Activated gamma-delta T cell treated with anti-CD3 and anti-CD28 coated beads, Interleukin-2, amount 50 U/mL, for 16 hours (primary cell): ENCODE data around the gene POLR3GL.

Source experiments
- DNase-seq: peaks from one replicate; pipeline ENCODE4 v3.0.0-alpha.2; 2020; ENCODE audit warnings: low read depth

POLR3GL gene

DNA sequence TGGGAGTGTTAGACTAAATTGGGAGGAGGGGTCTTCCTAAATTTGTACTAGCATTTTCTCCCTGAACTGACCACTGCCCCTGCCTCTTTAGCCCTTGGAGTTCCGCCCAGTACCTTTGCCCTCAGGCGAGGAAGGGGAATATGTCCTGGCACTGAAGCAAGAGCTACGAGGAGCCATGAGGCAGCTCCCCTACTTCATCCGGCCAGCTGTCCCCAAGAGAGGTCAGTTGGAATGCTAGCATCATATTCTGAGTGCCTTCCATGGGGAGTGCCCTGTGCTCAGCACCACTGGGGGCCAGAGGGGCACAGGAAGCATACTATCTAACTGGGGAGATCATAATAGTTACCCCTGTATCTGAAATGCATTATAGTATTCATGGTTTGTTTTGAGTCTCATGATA is 10.7 kb downstream of the POLR3GL start:
- no peak for DNase-seq

DNA sequence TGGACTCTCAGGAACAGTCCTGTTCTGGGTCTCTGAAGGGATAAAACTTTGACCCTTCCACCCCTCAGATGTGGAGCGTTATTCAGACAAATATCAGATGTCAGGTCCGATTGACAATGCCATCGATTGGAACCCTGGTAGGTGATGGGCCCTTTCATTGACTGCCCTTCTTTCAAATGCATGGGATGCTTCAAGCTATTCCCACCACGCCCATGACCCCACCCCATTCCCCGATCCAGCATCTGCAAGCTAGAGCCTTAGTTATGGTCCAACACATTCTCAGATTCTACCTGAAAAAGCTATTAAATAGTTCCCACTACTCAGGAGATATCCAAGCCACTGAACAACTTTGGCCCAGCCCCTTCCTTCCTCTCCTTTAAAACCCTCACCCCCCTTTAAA is 12.5 kb downstream of the POLR3GL start:
- DNase-seq, result no peak

DNA sequence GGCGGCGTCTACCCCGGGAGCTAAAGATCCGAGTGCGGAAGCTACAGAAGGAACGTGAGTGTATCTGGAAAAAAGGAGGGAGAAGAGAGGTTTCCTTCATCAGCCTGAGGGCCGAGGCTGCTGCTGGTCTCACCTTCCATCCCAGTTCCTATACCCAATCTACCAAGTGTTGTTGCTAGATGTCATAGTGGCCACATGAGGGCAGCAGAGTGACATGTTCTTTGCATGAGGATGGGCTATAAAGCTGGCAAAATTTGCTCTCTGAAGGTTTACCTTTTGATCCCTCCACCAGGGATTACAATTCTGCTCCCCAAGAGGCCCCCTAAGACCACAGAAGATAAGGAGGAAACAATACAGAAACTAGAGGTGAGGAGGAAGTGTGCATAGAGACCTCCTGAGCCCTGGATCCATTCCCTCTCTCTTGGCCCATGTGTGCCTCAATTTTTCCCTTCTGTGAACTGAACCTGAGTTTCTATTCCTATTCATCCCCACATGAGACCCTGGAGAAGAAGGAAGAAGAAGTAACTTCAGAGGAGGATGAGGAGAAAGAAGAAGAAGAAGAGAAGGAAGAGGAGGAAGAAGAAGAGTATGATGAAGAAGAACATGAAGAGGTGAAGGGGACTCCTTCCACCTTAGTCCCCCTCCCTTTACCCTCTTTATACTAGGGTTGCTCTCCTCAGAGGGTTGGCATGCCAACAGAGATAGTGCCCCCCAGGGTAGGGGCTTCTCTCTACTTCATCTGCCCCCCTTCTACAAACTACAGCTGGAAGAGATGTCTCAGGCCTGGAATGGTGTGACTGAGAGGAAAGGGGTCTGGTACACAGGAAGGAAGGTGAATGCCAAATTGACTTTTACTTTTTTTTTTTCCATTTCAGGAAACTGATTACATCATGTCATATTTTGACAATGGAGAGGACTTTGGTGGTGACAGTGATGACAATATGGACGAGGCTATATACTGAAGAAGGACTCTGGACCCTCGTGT is 13.3 kb downstream of the POLR3GL start:
- DNase-seq, result peak; percentile 57

DNA sequence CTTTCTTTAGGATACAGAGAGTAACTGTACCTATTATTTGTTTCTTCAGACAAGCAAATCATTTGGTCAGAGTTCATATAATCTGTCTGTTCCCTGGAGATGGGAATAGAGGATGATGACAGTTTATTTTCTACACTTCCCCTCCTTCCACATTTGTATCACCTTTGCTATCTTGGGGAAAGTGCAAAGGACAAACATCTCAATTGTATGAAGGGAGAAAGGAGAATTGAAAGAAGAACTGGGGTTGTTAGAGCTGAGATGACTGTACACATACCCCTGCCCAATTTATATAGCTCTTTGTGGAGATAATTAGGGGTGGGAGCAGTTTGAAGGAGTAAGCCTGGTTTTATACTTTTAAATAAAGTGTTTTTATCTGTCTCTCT is 14.0 kb downstream of the POLR3GL start:
- DNase-seq, result no peak

DNA sequence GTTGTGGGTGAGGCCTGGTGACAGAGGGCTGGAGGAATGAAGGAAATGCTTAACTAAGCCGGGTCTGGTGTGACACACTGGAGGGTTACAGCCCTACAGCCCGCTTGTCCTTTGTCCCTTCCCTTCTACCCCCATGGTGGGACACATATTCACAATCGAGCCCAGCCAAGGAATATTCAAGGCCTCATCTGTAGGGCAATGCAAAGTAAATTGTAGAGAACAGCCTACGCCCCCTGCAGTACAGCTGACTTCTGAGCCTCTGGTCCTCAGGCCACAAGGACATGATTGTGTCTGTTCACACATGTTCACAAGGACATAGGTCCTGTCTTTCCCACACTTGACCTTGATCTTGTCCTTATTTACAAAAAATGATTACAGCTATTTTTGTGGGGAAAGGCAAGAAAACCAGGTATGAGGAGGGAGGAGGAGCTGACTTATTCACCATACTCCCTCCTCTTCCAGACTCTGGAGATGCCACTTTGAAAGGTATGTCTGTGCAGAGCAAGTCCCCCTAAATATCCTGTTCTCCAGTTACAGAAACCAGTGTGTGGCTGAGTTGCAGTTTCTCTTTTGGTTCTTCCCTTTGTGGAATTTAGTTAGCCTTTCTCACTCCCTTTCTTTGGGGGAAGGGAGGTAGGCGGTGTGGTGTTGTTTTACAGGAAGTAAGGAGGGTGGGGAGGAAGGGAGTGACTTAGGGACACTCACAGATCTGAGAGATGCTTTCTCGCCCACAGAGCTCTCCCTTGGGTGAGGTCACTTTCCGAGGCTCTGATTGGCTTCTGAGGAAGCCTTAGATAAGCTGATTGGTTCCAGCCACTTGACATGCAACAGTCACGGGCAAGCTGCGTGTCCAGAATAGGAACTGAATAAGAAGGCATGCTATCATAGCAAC is 14.6 kb downstream of the POLR3GL start:
- peak; percentile 58 for DNase-seq

DNA sequence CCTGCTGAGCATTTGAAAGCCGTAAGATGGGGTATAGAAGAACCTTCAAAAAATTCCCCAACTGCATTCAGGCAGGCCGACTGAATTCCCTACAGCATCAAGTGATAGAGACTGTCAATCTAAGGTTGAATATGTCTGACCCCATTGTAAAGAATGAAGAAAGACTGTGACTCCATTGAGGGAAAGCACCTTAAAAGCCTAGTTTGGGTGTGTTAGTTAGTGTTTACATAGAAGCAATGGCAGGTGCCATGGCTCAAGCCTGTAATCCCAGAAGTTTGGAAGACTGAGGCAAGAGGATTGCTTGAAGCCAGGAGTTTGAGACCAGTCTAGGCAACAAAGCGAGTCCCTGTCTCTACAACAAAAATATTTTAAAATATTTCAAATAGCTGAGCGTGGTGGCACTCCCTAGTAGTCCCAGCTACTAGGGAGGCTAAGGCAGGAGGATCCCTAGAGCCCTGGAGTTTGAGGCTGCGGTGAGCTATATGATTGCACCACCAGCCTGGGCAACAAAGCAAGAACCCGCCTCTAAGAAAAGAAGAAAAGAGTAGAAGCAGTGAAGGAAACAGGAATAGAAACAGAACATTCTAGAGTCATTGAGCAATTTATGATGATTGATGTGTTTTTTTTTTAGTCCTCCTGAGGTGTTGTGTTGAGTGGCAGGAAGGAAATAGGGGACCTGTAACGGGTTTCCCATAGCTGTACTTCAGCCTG is 15.4 kb downstream of the POLR3GL start:
- DNase-seq, result no peak

DNA sequence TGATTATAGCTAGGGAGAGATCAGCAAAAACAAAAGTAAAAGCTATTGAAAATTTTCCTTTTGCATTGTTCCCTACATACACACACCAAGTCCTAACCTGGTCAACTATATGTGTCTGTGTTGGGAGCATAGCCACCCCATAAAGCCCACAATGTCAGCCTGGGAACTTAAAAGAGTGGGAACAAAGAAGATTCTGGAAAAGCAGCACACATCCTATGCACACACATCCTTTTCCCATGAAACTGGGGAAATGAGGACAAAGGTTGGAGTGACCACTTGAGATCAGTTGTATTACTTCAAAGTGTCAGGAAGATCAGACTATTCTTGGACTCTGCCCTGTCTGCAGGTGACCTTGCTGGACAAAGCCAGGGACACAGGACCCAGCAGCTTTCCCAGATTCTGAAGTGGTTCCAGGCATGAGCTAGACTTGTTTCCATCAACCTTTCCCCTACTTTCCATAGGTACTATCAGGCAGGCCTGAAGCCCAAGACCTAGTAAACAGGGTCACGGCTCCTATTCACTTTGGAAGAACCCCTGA is 16.0 kb downstream of the POLR3GL start:
- no peak for DNase-seq

DNA sequence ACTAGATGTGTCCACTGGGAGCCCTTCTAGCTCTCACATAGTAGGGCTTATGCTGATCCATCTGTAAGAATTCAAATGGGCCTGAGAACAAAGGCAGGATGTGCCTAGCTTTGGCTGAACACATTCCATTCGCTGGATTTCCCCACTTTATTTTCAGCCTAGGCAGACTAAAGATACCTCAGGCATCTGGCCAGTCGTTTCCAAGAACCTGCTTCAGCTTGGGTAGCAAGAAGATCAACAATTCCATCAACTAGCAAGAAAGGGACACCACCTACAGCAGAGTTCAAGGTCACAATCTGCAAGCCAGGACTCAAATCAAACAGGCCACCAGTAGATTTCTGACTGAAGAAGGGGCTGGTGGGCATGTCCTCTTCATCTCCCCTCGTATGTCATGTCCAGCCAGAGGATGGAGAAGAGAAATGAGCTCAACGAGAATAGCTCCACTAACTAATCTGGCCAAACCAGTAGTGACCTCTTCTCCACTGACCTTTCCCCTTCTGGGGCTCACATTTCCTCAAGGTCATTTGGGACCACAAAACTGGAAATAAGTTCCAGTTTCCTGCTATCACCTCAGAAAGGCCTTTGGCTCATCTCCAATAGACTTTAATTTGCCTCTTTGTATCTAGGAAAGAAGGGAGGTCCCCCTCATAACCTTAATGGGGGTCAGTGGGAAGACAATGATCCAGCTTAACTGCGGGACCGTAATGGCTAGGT is 17.7 kb downstream of the POLR3GL start:
- DNase-seq, result no peak

DNA sequence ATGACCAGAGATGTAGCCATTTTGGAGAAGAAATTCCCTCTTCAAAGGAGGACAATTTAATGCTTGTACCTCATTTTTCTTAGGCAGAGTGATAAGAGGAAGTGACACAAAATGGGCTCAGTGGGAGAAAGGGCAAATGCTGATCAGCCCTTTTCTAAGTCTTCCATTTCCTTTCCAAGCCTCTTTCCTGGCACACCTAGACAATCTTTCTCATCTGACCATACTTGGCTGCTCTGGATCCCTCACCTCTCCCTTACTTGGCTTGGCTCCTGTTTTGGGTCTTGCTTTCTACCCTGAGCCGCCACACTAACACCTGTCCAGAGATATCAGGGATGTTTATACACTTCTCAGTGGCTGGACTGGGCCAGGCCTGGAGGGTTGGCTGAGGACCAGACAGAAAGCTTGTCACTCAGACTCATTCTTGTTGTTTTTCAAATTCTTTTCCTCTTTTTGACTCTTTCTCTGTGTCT is 18.8 kb downstream of the POLR3GL start:
- no peak for DNase-seq

DNA sequence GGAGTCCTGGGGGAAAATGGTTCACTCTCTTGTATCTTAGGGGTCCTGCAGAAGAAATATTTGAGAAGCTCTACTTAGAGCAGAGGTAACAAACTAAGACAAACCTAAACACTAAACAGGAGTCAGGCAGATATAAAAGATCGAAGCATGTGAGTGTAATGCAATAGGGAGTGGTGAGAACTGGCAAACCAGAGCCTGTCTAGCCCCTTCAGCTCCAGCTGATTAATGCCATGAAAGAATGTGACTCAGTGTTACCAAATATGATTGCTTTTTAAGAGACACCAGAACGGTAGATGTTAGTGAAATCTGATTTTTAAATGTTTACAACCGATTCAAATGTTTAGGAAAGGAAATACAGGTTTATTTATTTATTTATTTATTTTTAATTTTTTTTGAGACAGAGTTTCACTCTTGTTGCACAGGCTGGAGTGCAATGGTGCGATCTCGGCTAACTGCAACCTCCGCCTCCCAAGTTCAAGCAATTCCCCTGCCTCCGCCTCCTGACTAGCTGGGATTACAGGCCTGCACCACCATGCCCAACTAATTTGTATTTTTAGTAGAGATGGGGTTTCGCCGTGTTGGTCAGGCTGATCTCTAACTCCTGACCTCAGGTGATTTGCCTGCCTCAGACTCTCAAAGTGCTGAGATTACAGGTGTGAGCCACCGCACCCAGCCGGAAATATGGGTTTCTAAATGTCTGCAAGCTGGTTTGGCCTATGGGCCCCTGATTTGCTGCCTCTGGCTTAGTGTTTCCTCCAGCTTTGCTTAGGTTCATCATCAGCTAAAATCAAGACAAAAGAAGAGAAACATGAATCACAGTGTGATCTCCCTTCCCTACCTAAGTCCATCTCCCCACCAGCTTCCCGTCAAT is 19.7 kb downstream of the POLR3GL start:
- no peak for DNase-seq

DNA sequence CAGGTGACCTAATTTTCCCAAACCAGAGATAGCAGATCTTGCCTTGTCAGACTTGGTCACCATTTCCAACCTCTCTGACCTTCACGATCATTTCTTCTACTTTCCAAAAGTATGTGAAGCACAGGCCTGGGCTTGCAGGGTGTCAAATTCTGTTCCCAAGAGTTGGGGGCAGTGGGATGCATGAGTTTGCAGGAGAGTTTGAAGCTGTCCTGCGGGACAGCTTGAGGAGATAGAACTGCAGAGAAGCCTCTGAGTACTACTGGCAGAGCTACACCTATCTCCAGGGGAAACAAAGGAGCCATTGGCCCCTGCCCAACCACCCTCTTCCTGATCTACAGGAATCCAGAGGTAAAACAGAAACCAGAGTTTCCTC is 20.6 kb downstream of the POLR3GL start:
- DNase-seq, result no peak

DNA sequence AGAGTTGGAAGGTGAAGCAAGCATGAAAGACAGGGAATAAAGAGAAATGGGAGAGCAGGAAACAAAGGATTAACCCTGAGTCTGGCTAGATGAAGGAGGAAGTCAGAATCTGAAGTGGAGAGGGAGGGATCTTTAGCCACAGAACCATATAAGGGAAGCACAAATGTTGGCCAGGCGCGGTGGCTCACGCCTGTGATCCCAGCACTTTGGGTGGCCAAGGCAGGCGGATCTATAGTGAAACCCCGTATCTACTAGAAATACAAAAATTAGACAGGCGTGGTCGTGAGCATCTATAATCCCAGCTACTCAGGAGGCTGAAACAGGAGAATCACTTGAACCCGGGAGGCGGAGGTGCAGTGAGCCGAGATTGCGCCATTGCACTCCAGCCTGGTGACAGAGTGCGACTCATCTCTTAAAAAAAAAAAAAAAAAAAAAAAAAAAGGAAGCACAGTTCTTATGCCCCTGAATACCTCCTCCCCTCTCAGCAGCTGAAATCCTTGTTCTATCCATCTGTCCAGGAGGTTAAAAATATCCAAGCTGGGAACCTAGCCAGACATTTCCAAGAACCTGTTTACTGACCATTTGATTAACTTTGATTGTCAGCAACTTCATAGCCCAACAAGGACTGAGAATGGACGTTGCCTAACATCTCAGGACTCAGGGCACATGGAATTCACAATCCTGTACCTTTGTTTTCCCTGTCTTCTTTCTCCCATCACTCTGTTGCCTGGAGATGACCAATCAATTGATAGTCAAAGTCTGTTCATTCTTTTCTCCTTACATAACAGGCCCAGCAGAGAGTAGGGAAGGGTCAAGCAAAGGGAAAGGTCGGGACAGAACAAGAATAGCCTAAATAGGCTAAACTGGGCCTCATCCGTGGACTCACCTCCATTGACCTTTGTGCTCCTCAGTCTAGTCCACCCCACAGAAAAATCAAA is 21.3 kb downstream of the POLR3GL start:
- no peak for DNase-seq

DNA sequence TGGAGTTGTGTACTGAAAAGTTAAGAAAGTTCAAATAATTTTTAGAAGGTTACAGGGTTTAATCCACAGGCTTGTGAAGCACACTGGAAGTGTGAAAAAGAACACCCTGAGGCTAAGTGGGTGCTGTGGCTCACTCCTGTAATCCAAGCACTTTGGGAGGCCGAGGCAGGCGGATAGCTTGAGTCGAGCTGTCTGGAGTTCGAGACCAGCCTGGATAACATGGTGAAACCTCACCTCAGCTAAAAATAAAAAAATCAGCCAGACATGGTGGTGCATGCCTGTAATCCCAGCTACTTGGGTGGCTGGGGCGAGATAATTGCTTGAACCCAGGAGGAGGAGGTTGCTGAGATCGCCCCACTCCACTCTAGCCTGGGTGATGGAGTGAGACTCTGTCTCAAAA is 22.1 kb downstream of the POLR3GL start:
- DNase-seq, result no peak

DNA sequence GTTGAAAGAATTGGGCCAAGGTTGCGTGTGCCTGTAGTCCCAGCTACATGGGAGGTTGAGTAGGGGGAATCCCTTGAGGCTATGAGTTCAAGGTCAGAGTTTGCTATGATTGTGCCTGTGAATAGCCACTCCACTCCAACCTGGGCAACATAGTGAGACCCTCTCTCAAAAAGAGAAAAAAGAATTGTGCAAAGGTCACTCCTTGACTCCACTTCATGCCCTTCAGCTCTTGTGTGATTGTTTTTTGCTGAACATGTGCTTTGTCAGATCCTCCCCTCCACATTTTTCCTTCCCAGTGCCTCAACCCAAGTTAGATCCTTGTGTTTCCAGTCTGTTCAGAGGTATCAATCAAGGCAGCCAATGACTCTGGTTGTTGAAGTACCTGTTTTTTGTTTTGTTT is 23.4 kb downstream of the POLR3GL start:
- DNase-seq, result no peak

DNA sequence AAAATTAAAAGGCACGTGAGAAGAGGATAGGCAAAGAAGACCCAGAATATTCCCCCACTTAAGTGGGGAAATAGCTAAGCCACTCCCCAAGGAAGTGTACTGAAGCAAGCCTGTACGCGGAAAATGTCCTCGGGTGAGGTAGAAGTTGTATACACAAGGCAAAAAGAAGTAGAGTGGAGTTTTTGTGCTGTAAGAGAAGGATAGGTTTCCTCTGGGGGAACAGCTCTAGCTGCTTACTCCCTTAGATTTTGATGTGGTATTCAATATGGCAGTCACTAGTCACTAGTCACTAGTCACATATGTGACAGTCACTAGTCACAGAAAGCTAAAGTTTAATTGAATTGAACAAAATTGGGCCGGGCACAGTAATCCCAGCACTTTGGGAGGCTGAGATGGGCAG is 24.3 kb downstream of the POLR3GL start:
- DNase-seq, result no peak

DNA sequence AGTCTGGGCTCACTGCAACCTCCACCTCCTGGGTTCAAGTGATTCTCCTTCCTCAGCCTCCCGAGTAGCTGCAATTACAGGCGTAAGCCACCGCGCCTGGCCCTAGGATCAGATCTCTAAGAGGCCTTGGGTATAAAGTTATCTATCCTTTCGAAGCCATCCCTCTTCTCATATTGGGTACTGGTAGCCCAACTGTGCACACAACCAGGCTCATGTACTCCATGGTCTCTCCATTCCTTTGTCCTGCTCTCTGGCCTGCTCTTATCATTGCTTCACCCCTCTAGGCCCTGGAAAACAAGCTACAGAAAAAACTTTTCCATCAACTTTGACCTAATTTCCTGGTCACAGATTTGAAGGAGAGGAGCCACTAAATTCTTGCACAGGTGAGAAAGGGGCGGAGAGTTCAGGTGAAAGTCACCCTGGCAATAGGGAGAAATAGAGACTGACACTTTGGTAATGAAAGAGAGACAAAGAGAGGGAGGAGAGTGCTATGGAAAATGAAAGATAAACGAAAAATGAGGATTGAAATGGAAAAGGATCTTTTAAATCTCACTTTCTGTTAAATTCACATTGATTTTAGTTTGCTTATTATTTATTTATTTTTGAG is 25.9 kb downstream of the POLR3GL start:
- DNase-seq, result no peak

DNA sequence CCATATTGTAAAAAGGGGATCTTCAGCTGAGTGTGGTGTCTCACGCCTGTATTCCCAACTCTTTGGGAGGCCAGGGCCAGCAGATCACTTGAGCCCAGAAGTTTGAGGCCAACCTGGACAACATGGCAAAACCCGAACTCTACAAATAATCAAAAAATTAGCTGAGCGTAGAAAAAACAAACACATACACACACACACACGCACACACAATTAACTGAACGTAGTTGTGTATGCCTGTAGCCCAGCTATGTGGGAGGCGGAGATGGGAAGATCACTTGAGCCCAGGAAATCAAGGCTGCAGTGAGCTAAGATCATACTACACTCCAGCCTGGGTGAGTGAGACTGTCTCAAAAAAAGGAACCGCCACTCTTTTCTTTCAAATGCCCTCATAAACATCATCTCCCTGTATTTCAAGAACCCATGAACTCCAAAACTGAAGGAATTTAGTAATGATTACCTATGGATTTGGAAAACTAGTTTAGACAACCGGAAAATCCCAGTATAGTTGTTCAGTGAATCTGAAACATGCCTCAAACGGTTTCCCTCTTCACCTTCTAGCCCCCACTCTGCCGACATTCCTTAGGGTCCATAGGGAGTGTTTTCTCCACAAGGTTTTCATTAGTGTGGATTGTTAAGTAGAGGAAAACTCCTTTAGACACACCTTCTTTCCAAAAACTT is 27.4 kb downstream of the POLR3GL start:
- no peak for DNase-seq

DNA sequence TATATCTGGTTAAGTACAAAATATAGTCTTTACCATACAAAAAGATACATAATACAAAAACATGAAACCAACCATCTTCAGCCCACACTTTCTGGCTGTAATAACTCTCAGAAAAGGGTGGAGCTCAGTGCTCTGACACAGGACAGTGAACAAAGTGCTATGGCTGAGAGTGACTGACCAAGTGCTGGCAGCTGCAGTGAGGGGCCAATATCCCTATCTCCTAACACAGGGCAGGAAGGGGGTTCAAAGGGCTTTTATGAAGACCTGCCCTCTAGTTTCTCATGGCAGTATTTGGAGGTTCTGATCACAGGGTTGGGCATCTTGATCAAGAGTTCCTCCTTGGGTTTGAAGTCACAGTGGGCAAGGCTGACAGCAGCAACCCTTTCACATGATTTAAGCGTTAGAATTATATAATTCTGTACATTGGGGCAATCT is 28.0 kb downstream of the POLR3GL start:
- DNase-seq, result no peak
